ENCODE data around the gene KNTC1. TPM values are rescaled to one million over a fixed set of nuclear protein-coding genes. Genes with fewer than 3 reads are reported as not detected.

KNTC1 gene
- total RNA-seq, 1 experiment from 2014 or later = 65.9 TPM

- Histone ChIP-seq H3K4me3 (ENCODE audit: low read length) (no peak overlapping the region), H3K9me2 (replicated peaks; ENCODE audit: insufficient read depth, low read length) (no peaks in the 10 kb centered on the region), H3K36me3 (ENCODE audit: insufficient read depth, low read length) (peaks cover 41% of the 10 kb centered on the region), H3K79me2 (ENCODE audit: low read length) (no peaks in the 10 kb centered on the region), H4K20me1 (ENCODE audit: insufficient read depth, low read depth, low read length) (no peaks in the 10 kb centered on the region), H2AFZ (ENCODE audit: low read length) (no peak overlapping the region), H3K4me1 (ENCODE audit: low read length) (0 out of 2 replicates have a peak, but pooled peaks cover 2% of the 10 kb centered on the region), H3K9ac (ENCODE audit: low read length) (no peak overlapping the region), H3K9me3 (ENCODE audit: low read length) (no peaks in the 10 kb centered on the region), H3K27ac (ENCODE audit: low read length) (no peak overlapping the region), H3K4me2 (ENCODE audit: low read depth, low read length, poor library complexity, severe bottlenecking) (no peak overlapping the region), H3K27me3 (ENCODE audit: low read length) (no peaks in the 10 kb centered on the region)
- DNase-seq = no peak
Observed at GRCh38 chr12:122609732-122610131, 82.7 kb downstream of the KNTC1 start.

GRCh38 chr12:122610207-122610606 lies 83.2 kb downstream of the KNTC1 start:
- no peaks in the 10 kb centered on the region for H4K20me1 ChIP-seq (ENCODE audit: insufficient read depth, low read depth, low read length)
- 0 out of 2 replicates have a peak, but pooled peaks cover 2% of the 10 kb centered on the region for H3K4me1 ChIP-seq (ENCODE audit: low read length)
- H3K36me3 ChIP-seq (ENCODE audit: insufficient read depth, low read length) = peaks cover 39% of the 10 kb centered on the region; the same call in 1 of the 2 replicates
- no peak overlapping the region for H3K9ac ChIP-seq (ENCODE audit: low read length)
- DNase-seq = no peak
- H3K9me3 ChIP-seq (ENCODE audit: low read length) = no peaks in the 10 kb centered on the region
- H3K4me2 ChIP-seq (ENCODE audit: low read depth, low read length, poor library complexity, severe bottlenecking) = no peak overlapping the region
- H2AFZ ChIP-seq (ENCODE audit: low read length) = no peak overlapping the region
- no peaks in the 10 kb centered on the region for H3K79me2 ChIP-seq (ENCODE audit: low read length)
- H3K4me3 ChIP-seq (ENCODE audit: low read length) = no peak overlapping the region
- H3K9me2 ChIP-seq (replicated peaks; ENCODE audit: insufficient read depth, low read length) = no peaks in the 10 kb centered on the region
- H3K27me3 ChIP-seq (ENCODE audit: low read length) = no peaks in the 10 kb centered on the region
- H3K27ac ChIP-seq (ENCODE audit: low read length) = no peak overlapping the region

GRCh38 chr12:122610911-122611310 lies 83.9 kb downstream of the KNTC1 start:
- Histone ChIP-seq H3K4me3 (ENCODE audit: low read length) (no peak overlapping the region), H3K36me3 (ENCODE audit: insufficient read depth, low read length) (peaks cover 43% of the 10 kb centered on the region; the same call in 1 of the 2 replicates), H3K4me2 (ENCODE audit: low read depth, low read length, poor library complexity, severe bottlenecking) (no peak overlapping the region), H3K9ac (ENCODE audit: low read length) (no peak overlapping the region), H3K27me3 (ENCODE audit: low read length) (no peaks in the 10 kb centered on the region), H3K79me2 (ENCODE audit: low read length) (no peaks in the 10 kb centered on the region), H2AFZ (ENCODE audit: low read length) (no peak overlapping the region), H3K9me2 (replicated peaks; ENCODE audit: insufficient read depth, low read length) (no peaks in the 10 kb centered on the region), H3K27ac (ENCODE audit: low read length) (no peak overlapping the region), H4K20me1 (ENCODE audit: insufficient read depth, low read depth, low read length) (no peaks in the 10 kb centered on the region), H3K9me3 (ENCODE audit: low read length) (no peaks in the 10 kb centered on the region), H3K4me1 (ENCODE audit: low read length) (0 out of 2 replicates have a peak, but pooled peaks cover 2% of the 10 kb centered on the region)
- no peak for DNase-seq

- Histone ChIP-seq H4K20me1 (ENCODE audit: insufficient read depth, low read depth, low read length) (no peaks in the 10 kb centered on the region), H3K9me2 (replicated peaks; ENCODE audit: insufficient read depth, low read length) (no peaks in the 10 kb centered on the region), H3K79me2 (ENCODE audit: low read length) (no peaks in the 10 kb centered on the region), H3K4me1 (ENCODE audit: low read length) (0 out of 2 replicates have a peak, but pooled peaks cover 2% of the 10 kb centered on the region), H3K9me3 (ENCODE audit: low read length) (no peaks in the 10 kb centered on the region), H3K4me3 (ENCODE audit: low read length) (no peak overlapping the region), H3K4me2 (ENCODE audit: low read depth, low read length, poor library complexity, severe bottlenecking) (no peak overlapping the region), H3K27ac (ENCODE audit: low read length) (no peak overlapping the region), H3K9ac (ENCODE audit: low read length) (no peak overlapping the region), H3K36me3 (ENCODE audit: insufficient read depth, low read length) (peaks cover 36% of the 10 kb centered on the region; the same call in 1 of the 2 replicates), H3K27me3 (ENCODE audit: low read length) (no peaks in the 10 kb centered on the region), H2AFZ (ENCODE audit: low read length) (no peak overlapping the region)
- no peak for DNase-seq
Observed at GRCh38 chr12:122614839-122615238, 87.8 kb downstream of the KNTC1 start.

GRCh38 chr12:122615780-122616179 lies 88.7 kb downstream of the KNTC1 start:
- H3K9ac ChIP-seq (ENCODE audit: low read length) = no peak overlapping the region
- H3K9me2 ChIP-seq (replicated peaks; ENCODE audit: insufficient read depth, low read length) = no peaks in the 10 kb centered on the region
- no peak overlapping the region for H3K27ac ChIP-seq (ENCODE audit: low read length)
- 0 out of 2 replicates have a peak, but pooled peaks cover 2% of the 10 kb centered on the region for H3K4me1 ChIP-seq (ENCODE audit: low read length)
- H2AFZ ChIP-seq (ENCODE audit: low read length) = no peak overlapping the region
- no peaks in the 10 kb centered on the region for H4K20me1 ChIP-seq (ENCODE audit: insufficient read depth, low read depth, low read length)
- no peaks in the 10 kb centered on the region for H3K27me3 ChIP-seq (ENCODE audit: low read length)
- H3K4me2 ChIP-seq (ENCODE audit: low read depth, low read length, poor library complexity, severe bottlenecking) = no peak overlapping the region
- no peaks in the 10 kb centered on the region for H3K79me2 ChIP-seq (ENCODE audit: low read length)
- H3K9me3 ChIP-seq (ENCODE audit: low read length) = no peaks in the 10 kb centered on the region
- peaks cover 34% of the 10 kb centered on the region; the same call in 1 of the 2 replicates for H3K36me3 ChIP-seq (ENCODE audit: insufficient read depth, low read length)
- DNase-seq = no peak
- no peak overlapping the region for H3K4me3 ChIP-seq (ENCODE audit: low read length)

- Histone ChIP-seq H3K9me2 (replicated peaks; ENCODE audit: insufficient read depth, low read length) (no peaks in the 10 kb centered on the region), H3K9me3 (ENCODE audit: low read length) (no peaks in the 10 kb centered on the region), H3K4me2 (ENCODE audit: low read depth, low read length, poor library complexity, severe bottlenecking) (no peak overlapping the region), H3K27ac (ENCODE audit: low read length) (no peak overlapping the region), H4K20me1 (ENCODE audit: insufficient read depth, low read depth, low read length) (no peaks in the 10 kb centered on the region), H3K36me3 (ENCODE audit: insufficient read depth, low read length) (no peaks in the 10 kb centered on the region), H3K27me3 (ENCODE audit: low read length) (no peaks in the 10 kb centered on the region), H3K79me2 (ENCODE audit: low read length) (no peaks in the 10 kb centered on the region), H2AFZ (ENCODE audit: low read length) (no peak overlapping the region), H3K4me1 (ENCODE audit: low read length) (peaks cover 3% of the 10 kb centered on the region; the same call in 1 of the 2 replicates), H3K4me3 (ENCODE audit: low read length) (no peak overlapping the region), H3K9ac (ENCODE audit: low read length) (no peak overlapping the region)
- no peak for DNase-seq
Observed at GRCh38 chr12:122635471-122635870, 108.4 kb downstream of the KNTC1 start.

- no peak for DNase-seq
- Histone ChIP-seq H3K4me2 (ENCODE audit: low read depth, low read length, poor library complexity, severe bottlenecking) (no peak overlapping the region), H3K4me1 (ENCODE audit: low read length) (no peaks in the 10 kb centered on the region), H3K9me3 (ENCODE audit: low read length) (no peaks in the 10 kb centered on the region), H4K20me1 (ENCODE audit: insufficient read depth, low read depth, low read length) (no peaks in the 10 kb centered on the region), H3K36me3 (ENCODE audit: insufficient read depth, low read length) (no peaks in the 10 kb centered on the region), H3K27me3 (ENCODE audit: low read length) (no peaks in the 10 kb centered on the region), H3K9me2 (replicated peaks; ENCODE audit: insufficient read depth, low read length) (no peaks in the 10 kb centered on the region), H3K27ac (ENCODE audit: low read length) (no peak overlapping the region), H3K4me3 (ENCODE audit: low read length) (no peak overlapping the region), H3K79me2 (ENCODE audit: low read length) (no peaks in the 10 kb centered on the region), H3K9ac (ENCODE audit: low read length) (no peak overlapping the region), H2AFZ (ENCODE audit: low read length) (no peak overlapping the region)
Observed at GRCh38 chr12:122643207-122643805, 116.3 kb downstream of the KNTC1 start.

- Histone ChIP-seq H3K79me2 (ENCODE audit: low read length) (no peaks in the 10 kb centered on the region), H3K9me3 (ENCODE audit: low read length) (no peaks in the 10 kb centered on the region), H4K20me1 (ENCODE audit: insufficient read depth, low read depth, low read length) (no peaks in the 10 kb centered on the region), H2AFZ (ENCODE audit: low read length) (no peak overlapping the region), H3K4me1 (ENCODE audit: low read length) (no peaks in the 10 kb centered on the region), H3K4me2 (ENCODE audit: low read depth, low read length, poor library complexity, severe bottlenecking) (no peak overlapping the region), H3K27ac (ENCODE audit: low read length) (no peak overlapping the region), H3K9me2 (replicated peaks; ENCODE audit: insufficient read depth, low read length) (no peaks in the 10 kb centered on the region), H3K27me3 (ENCODE audit: low read length) (no peaks in the 10 kb centered on the region), H3K36me3 (ENCODE audit: insufficient read depth, low read length) (no peaks in the 10 kb centered on the region), H3K9ac (ENCODE audit: low read length) (no peak overlapping the region), H3K4me3 (ENCODE audit: low read length) (no peak overlapping the region)
- peak; percentile 48 for DNase-seq
Observed at GRCh38 chr12:122646517-122647217, 119.6 kb downstream of the KNTC1 start.
